GM11168 (cell line): ENCODE results near the gene BAIAP2L1.
"Not testable (repeated sequence)": the region's sequence is repeated elsewhere in the genome, so short reads cannot be mapped to it uniquely, and the experiment has no call there.

Experiments used
- in situ Hi-C: fragments of 300-500 bp; cut with MboI; formaldehyde crosslinking; loops from one replicate; pipeline ENCODE4 v1.12.0; 2022; ENCODE audit warnings: low sequenced_read_pairs; ENCODE audit not compliant: unreplicated experiment

BAIAP2L1 gene

DNA sequence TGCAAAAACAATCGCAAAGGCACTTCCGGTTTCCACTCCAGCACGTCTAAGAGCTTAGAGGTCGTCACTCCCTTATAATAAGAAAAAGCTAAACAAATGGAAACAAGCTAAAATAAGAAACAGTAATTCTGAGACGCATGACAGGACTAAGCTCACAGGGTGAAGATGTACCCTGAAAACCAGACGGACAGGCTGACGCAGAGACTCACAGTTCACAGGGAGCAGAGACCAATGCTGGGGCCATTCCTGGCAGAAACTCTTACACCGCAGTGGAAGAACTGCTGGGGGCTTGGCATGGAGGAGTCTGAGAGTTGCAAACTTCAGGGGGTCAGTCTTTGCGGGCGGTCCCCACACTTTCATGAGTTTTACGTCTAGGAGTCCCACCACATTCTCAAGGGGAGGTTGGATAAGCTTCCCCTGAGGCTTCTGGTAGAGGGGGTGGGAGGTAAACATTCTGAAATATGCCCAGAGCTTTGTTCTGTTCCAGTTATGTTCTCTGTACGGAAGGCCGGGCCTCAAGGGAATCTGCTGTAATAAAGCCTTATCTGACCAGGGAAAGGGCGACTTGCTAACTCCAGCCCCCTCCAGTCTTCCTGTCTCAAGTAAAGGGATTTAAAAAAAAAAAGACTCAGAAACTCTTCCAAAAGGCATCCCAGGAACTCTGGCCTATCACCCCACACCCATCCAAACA is 71.6 kb downstream of the BAIAP2L1 start:
- in situ Hi-C loops = no loop called here

- in situ Hi-C loops = no loop called here
These were observed 76.1 kb downstream of the BAIAP2L1 start for GRCh38 chr7:98324782-98325181.

GRCh38 chr7:98323597-98324322 is 77.1 kb downstream of the BAIAP2L1 start:
- in situ Hi-C loops = no loop called here

- in situ Hi-C loops = no loop called here
These were observed 78.3 kb downstream of the BAIAP2L1 start for GRCh38 chr7:98322331-98323270.

- in situ Hi-C loops = no loop called here
These were observed 79.6 kb downstream of the BAIAP2L1 start for GRCh38 chr7:98321301-98321700.

- in situ Hi-C loops = no loop called here
These were observed 81.7 kb downstream of the BAIAP2L1 start for GRCh38 chr7:98319176-98319575.

- in situ Hi-C loops = no loop called here
These were observed 83.4 kb downstream of the BAIAP2L1 start for GRCh38 chr7:98317366-98318040.

GRCh38 chr7:98315994-98316527 is 84.8 kb downstream of the BAIAP2L1 start:
- in situ Hi-C loops = not testable (repeated sequence)

DNA sequence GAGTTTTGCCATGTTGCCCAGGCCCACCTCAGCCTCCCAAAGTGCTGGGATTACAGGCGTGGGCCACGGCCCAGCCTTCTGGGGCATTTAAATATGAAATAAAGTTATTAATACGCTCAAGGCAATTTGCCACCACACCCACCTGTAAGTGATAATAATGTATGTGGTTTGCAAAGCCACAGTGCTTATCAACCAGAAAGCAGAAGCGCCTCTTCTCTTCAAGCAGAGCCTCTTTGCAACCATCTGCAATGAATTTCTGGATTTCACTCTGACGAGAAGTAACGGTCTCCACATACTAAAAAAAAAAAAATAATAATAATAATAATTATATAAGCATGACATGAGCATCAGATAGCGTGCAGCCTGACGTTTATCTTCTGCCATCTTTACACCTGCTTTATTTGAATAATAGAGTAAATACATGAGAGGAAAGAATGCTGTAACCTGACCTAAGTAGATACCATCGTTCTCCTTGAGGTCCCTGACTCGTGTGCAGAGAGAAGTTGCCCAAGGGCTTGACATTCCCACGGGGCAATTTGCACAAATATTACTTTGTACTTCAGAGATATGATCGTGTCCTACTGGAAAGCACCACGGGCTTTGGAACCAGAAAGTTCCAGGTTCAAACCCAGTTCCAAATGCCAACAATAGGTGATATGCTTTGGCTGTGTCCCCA is 85.4 kb downstream of the BAIAP2L1 start:
- in situ Hi-C loops = no loop called here

GRCh38 chr7:98314469-98314868 is 86.4 kb downstream of the BAIAP2L1 start:
- in situ Hi-C loops = no loop called here

DNA sequence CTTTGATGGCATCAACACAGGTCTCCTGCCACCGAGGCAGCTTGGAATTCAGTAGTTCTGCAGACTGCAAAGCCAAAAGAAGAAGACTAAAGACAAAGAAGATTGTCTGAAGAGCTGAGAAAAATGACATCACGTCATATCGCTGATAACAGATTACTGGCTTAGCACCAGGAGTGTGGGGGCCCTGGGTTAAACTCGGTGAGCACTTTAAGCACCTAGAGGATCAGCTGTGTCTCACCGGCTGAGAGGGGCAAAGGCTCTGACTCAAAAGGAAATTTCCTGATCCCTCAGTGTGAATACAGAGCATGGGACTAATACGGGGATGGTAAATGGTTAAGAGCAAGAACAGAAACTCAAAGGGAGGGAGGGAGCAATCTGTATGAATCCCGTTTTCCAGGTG is 88.7 kb downstream of the BAIAP2L1 start:
- in situ Hi-C loops = no loop called here

- in situ Hi-C loops = loop anchor here (10.0 kb wide), 1 partner anchor 95 kb away; the partner anchor contains the start of gene BAIAP2L1
These were observed 91.3 kb downstream of the BAIAP2L1 start for GRCh38 chr7:98309566-98309965.

DNA sequence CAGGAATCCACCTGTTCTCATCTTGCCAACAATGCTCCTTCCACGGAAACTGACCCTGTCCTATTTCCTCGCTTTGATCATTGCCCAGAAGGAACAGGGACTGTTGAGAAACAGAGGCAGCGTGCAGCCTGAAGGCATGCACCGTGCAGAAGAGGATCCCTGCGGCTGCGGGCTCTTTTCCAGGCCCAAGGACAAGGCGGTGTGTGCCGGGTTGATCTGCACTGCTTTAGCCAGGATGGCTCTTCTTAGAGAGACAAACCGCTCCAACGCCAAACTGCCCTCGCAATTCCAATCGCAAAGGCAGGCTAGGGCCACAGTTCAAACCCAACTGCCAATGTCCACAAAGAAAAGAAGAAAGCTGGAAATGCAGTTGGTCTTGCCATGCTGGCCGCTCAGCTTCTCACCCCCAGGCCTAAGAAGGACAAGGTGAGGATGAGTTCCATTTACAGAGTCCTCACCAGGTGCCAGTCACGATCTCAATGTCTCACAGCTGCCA is 92.9 kb downstream of the BAIAP2L1 start:
- in situ Hi-C loops = loop anchor here (10.0 kb wide), 1 partner anchor 97 kb away; the partner anchor contains the start of gene BAIAP2L1

GRCh38 chr7:98305951-98306535 is 94.8 kb downstream of the BAIAP2L1 start:
- in situ Hi-C loops = loop anchor here (10.0 kb wide), 1 partner anchor 99 kb away; the partner anchor contains the start of gene BAIAP2L1

GRCh38 chr7:98303906-98304305 is 97.0 kb downstream of the BAIAP2L1 start:
- in situ Hi-C loops = loop anchor here (10.0 kb wide), 1 partner anchor 101 kb away; the partner anchor contains the start of gene BAIAP2L1

- in situ Hi-C loops = loop anchor here (10.0 kb wide), 1 partner anchor 101 kb away; the partner anchor contains the start of gene BAIAP2L1
These were observed 97.6 kb downstream of the BAIAP2L1 start for GRCh38 chr7:98303176-98303865.

DNA sequence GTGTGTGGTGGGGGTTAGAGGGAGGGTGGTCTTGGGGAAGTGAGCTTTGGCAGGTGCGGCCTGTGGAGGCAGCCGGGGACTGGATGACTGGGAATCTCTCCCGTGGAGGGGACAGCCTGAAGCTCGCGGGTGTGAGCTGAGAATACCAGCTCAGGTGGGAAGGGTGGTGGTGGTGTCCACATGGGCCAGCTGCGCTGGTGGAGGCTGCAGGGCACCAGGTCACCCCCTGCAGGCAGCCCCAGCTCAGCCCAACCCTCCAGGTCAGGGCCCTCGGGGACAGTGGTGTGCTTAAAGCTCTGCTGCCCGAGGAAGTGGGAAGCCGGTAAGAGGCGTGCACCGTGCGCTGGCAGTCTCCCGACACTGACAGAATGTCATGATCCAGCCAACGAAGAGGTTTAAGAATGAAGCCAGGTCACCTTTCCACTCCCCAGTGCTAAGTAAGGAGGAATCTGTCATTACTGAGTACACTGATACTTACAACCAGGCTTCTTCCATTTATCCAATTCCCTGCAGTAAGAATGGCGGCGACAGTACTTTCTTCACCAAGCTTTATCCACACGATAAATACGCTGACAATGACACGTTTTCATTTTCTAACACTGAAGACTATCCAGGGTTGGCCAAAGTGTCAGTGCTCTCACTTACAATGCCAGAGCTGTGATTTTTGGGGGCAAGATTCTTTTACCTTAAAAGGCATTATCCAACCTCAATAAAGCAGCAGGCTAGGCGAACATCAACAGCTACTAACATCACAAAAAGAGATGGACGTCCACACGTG is 99.0 kb downstream of the BAIAP2L1 start:
- in situ Hi-C loops = loop anchor here (10.0 kb wide), 1 partner anchor 103 kb away; the partner anchor contains the start of gene BAIAP2L1
